Measurements from ENCODE around the gene EML5.

Gene EML5

DNA sequence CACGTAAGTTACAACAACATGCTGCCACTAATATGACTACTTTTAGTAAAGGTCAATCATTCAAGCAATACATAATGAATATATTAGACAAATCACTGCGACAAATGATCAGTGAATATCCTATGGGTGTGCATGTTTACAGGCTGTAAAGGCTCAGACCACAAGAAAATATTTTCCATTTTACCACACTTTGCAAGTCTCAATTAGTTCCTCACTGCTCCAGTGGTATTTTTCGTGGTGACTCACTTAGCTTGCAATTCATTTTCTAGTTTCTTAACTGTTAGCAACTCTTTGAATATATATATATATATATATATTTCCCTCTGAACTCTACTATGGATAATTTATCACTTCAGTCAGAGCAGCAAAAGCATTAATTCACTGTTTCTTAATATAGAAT, 96.9 kb downstream of the EML5 start:
- no peak for DNase-seq (ENCODE audit: low read depth)
- H3K4me3 ChIP-seq (ENCODE audit: low read depth, low read length): no peak overlapping the region
- TF ChIP-seq MYC (IDR thresholded peaks at IDR 0.05; ENCODE audit: low read depth, low read length) (no peak), POLR2A (IDR thresholded peaks at IDR 0.05; ENCODE audit: extremely low read depth, insufficient read length) (no peak)
- TF ChIP-seq, protein P1, sequence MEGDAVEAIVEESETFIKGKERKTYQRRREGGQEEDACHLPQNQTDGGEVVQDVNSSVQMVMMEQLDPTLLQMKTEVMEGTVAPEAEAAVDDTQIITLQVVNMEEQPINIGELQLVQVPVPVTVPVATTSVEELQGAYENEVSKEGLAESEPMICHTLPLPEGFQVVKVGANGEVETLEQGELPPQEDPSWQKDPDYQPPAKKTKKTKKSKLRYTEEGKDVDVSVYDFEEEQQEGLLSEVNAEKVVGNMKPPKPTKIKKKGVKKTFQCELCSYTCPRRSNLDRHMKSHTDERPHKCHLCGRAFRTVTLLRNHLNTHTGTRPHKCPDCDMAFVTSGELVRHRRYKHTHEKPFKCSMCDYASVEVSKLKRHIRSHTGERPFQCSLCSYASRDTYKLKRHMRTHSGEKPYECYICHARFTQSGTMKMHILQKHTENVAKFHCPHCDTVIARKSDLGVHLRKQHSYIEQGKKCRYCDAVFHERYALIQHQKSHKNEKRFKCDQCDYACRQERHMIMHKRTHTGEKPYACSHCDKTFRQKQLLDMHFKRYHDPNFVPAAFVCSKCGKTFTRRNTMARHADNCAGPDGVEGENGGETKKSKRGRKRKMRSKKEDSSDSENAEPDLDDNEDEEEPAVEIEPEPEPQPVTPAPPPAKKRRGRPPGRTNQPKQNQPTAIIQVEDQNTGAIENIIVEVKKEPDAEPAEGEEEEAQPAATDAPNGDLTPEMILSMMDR (IDR thresholded peaks at IDR 0.05; ENCODE audit: low read depth, low read length): no peak
- TF ChIP-seq, protein P2, sequence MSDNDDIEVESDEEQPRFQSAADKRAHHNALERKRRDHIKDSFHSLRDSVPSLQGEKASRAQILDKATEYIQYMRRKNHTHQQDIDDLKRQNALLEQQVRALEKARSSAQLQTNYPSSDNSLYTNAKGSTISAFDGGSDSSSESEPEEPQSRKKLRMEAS (IDR thresholded peaks at IDR 0.05; ENCODE audit: low read depth, low read length): no peak

DNA sequence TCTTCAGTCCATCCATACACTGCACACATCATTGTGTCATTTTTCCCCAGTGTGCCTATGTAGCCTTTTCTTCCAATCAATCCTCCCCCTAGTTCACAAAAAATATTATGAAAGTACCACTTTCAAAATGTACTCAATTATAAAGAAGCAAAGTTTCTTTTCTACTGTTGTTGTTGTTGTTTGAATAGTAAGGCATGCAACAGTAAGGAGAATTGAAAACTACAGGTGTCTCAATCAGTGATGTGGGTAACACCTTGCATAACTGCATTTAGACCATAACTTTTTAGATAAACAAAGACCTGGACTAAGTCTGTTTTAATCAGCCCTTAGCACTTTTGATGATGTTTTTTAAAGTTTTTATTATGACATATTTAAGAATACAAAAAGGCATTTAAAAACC, 104.4 kb downstream of the EML5 start:
- no peak overlapping the region for H3K4me3 ChIP-seq (ENCODE audit: low read depth, low read length)
- DNase-seq (ENCODE audit: low read depth): no peak
- TF ChIP-seq, protein P1 (IDR thresholded peaks at IDR 0.05; ENCODE audit: low read depth, low read length): no peak
- TF ChIP-seq, protein P2 (IDR thresholded peaks at IDR 0.05; ENCODE audit: low read depth, low read length): no peak
- TF ChIP-seq MYC (IDR thresholded peaks at IDR 0.05; ENCODE audit: low read depth, low read length) (no peak), POLR2A (IDR thresholded peaks at IDR 0.05; ENCODE audit: extremely low read depth, insufficient read length) (no peak)

DNA sequence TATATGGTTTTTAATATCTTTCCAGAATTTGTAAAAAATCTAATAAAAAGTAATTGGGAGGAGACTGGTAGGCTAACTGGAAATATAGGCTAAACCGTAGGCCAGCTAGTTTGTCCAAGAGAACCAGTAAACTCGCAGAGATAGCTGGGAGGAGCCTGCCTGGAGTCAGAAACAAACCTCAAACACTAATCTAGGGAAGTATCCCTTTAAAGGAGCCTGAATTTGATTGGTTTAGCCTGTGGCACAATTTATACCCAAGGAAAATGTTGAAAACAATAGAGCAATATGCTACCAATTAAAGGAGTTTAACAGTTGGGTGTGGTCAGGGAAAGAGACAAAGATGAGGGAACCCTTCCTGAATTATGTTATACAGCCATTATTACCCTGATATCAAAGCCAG, 109.6 kb downstream of the EML5 start:
- no peak for TF ChIP-seq POLR2A (IDR thresholded peaks at IDR 0.05; ENCODE audit: extremely low read depth, insufficient read length)
- TF ChIP-seq MYC (IDR thresholded peaks at IDR 0.05; ENCODE audit: low read depth, low read length): no peak
- TF ChIP-seq, protein P2 (IDR thresholded peaks at IDR 0.05; ENCODE audit: low read depth, low read length): no peak
- TF ChIP-seq, protein P1 (IDR thresholded peaks at IDR 0.05; ENCODE audit: low read depth, low read length): no peak
- no peak overlapping the region for H3K4me3 ChIP-seq (ENCODE audit: low read depth, low read length)
- no peak for DNase-seq (ENCODE audit: low read depth)

DNA sequence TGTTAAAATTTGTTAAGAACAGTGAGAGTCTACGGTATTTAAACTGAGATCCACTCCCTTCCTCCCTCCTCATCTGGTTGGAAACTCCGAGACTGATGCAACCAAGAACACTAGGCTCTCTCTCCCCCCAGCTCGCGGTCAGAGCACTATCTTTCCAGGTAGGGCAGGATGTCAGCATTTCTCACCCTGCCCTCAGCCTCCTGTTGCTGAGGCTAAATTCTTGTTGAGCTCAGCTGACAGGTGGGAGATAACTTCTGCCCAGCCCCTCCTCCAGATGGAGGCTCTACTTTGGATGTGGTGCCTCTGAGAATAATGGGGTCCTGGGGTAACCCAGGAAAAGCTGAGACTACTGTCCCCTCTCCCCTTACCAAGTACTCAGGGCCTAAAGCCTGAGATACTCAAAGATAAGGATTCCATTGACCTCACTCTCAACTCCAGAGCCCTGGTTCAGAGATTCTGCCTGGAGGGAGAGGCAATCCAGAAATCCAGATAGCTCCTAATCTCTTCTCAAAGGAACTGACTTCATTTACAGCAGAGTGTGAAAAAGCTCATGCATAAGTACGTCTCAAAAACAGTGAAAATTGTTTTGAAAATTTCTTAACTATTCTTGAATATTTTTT, 110.1 kb downstream of the EML5 start:
- DNase-seq (ENCODE audit: low read depth): no peak
- TF ChIP-seq, protein P1 (IDR thresholded peaks at IDR 0.05; ENCODE audit: low read depth, low read length): no peak
- TF ChIP-seq, protein P2 (IDR thresholded peaks at IDR 0.05; ENCODE audit: low read depth, low read length): no peak
- TF ChIP-seq POLR2A (IDR thresholded peaks at IDR 0.05; ENCODE audit: extremely low read depth, insufficient read length): no peak
- no peak for TF ChIP-seq MYC (IDR thresholded peaks at IDR 0.05; ENCODE audit: low read depth, low read length)
- no peak overlapping the region for H3K4me3 ChIP-seq (ENCODE audit: low read depth, low read length)

DNA sequence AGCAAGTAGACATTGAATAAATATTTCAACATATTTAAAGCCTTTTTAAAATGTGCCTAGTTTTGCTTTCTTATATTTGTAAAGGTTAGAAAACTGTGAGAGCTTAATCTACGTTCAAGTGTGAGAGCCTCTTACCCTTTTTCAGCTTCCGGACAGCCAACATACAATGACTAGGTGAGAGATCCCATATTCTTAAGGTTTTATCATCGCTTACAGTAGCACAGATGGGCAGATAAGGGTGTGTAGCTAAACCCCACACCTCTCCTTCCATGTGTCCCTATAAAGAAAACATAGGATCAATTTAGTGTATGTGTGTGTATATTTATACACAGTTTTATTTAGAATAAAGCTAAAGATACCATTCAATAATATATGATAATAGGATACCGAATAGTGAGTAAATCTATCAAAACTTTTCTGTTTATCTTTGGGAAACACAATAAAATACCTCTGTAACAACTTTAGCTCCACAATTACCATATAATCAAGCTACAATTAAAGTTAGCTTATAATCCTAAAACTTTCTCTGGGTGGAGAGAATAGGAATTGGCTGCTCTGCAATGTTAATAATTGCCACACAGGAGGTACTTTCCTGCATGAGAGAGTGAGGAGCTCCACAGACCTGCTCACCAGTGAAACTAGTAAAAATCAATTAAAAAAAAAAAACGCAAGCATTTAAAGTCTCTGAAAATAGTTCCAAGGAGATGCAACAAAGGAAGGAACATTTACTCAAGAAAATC, 110.8 kb downstream of the EML5 start:
- DNase-seq (ENCODE audit: low read depth): no peak
- TF ChIP-seq, protein P2 (IDR thresholded peaks at IDR 0.05; ENCODE audit: low read depth, low read length): no peak
- no peak overlapping the region for H3K4me3 ChIP-seq (ENCODE audit: low read depth, low read length)

DNA sequence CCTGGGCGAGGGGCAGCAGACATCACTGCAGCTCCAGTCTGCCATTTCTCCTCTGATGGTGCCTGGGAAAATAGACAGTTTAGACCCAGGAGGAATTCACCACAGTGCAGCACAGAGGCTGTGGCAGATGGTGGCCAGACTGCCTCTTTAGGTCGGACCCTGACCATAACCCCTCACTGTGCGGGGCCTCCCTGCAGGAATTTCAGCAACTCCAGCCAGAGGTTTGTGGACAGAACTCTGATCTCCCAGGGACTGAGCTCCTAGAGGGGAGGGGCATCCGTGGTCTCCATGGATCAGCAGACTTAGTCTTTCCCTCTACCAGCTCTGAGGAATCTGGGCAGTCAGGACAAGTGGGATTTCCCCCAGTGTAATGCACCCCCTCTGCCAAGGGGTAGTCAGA, 123.4 kb downstream of the EML5 start:
- DNase-seq (ENCODE audit: low read depth): no peak
- TF ChIP-seq MYC (IDR thresholded peaks at IDR 0.05; ENCODE audit: low read depth, low read length) (no peak), POLR2A (IDR thresholded peaks at IDR 0.05; ENCODE audit: extremely low read depth, insufficient read length) (no peak)
- TF ChIP-seq, protein P2 (IDR thresholded peaks at IDR 0.05; ENCODE audit: low read depth, low read length): no peak
- TF ChIP-seq, protein P1 (IDR thresholded peaks at IDR 0.05; ENCODE audit: low read depth, low read length): no peak

More for the DNA sequence above, 123.4 kb downstream of the EML5 start:
- H3K4me3 ChIP-seq (ENCODE audit: low read depth, low read length): no peak overlapping the region
